ENCODE results near the gene CLDN18.

CLDN18 gene

DNA sequence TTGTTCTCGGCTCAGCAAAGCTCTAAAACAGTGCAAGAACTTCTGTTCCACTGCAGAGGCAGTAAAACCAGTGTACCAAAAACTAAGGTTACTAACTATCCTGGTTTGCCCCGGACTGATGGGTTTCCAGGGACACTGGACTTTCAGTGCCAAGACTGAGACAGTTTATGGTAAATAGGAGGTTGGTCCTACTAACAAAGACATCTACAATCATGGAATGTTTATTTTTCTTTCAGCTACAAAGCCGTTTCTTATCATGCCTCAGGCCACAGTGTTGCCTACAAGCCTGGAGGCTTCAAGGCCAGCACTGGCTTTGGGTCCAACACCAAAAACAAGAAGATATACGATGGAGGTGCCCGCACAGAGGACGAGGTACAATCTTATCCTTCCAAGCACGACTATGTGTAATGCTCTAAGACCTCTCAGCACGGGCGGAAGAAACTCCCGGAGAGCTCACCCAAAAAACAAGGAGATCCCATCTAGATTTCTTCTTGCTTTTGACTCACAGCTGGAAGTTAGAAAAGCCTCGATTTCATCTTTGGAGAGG lies 20.8 kb downstream of the CLDN18 start:
- no peak for DNase-seq

GRCh38 chr3:138031536-138031935 lies 21.6 kb downstream of the CLDN18 start:
- DNase-seq: no peak

GRCh38 chr3:138032567-138032966 lies 22.6 kb downstream of the CLDN18 start:
- DNase-seq: no peak

- DNase-seq: no peak
Observed at GRCh38 chr3:138033202-138033691, 23.3 kb downstream of the CLDN18 start.

DNA sequence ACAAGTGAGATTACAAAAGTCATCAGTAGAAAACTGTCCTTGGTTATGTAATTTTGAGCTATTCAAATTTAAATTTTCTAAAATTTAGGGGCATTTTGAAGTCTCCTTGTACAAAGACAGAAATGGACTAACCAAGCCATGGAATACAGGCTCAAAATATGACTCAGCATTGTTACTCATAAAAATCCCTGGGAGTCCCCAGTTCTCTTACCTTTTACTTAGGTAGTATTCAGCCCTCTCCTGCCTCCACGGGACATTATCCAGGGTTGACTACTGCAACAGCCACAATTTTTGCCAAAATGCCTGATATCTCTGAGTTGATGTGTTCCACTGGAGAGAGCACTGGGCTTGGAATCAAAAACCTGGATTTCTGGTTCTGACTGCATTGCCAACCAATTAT lies 25.0 kb downstream of the CLDN18 start:
- DNase-seq: no peak

DNA sequence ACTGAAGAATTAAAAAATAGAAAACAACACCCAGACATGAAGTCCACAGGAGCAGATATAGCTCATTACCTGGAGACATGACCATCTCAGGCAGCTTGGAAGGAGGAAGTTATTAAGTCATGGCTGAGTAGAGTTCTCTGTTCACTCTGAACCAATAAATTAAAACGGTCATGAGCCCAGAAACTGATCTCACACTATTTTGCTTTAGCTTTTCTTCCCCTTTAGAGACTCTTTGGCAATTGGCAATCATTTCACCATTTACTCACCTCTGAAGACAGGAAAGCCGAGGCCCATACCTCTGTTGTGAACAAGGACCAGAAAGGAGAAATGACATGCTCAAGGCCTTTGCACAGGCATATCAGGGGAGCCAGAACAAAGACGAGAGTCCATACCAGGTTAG lies 26.6 kb downstream of the CLDN18 start:
- no peak for DNase-seq

GRCh38 chr3:138038725-138039462 lies 28.9 kb downstream of the CLDN18 start:
- DNase-seq: no peak

DNA sequence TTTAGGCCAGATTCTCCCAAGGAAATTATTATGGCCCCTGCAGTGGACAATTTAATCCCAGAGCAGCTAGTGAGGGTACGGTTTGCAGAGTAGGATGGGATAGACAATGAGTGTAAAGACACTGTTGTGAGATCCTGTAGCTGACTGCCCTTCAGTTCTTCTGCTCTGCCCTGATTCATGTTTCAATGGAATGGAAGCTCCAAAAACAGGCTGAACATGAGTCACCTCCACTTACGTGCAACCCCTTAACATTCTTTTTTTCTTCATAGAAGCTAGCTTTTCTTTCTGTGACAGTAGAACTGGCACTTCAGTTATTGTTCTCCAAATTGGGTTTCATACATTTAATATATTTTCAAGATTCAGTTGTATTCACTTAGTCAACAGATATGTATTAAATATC lies 32.1 kb downstream of the CLDN18 start:
- DNase-seq: peak; percentile 83

DNA sequence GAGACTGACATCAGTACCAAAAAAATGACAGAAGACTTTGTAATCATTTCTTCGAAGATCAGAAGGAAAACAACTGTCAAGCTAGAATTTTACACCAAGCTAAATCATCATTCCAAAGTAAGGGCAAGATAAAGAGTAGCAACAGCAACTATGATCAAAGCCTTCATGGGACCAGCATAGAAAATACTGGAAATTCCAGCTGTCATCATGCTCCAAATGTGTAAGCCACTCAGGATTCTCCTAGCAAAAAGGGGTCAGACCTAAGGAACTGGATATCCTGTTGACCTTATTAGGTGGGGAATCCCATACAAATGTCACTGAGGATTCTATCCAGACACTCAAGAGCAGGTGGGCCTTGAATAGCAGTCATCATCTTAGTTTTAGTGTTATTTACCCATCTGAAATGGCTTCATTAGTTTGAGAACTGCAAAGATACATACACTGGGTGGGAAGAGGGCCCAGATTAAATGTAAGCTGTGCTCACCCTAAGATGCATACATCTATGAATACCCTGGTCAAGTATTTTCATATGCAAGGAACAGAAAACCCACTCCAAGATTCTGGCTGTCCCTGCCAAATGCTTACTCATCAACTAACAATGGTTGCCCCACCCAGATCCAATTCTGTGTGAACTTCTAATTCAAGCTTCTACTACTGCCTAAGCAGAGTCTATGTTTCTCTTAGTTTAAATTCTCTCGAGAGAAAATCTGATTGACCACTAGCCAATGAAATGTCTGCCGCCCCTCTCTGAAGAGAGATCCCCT lies 33.5 kb downstream of the CLDN18 start:
- peak; percentile 92 for DNase-seq

- no peak for DNase-seq
Observed at GRCh38 chr3:138046085-138046484, 36.1 kb downstream of the CLDN18 start.

DNA sequence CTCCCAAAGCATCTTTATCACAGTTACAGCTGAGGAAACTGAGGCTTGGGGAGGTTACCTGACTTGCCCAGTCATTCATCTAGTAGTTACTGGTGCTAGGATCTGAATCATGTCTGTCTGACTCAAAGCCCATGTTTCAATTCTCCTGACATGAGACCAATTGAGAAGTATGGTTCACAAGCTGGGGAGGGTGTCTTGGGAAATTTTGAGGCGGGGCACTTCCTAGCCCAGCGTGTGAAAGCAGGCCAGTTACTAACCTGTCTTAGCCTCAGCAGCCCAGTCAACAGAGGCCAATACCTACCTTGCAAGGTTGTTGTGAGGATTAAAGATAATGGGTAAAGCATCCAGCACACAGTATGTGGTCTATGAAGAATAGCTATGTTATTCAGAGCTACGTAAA lies 37.0 kb downstream of the CLDN18 start:
- DNase-seq: no peak

- no peak for DNase-seq
Observed at GRCh38 chr3:138047596-138048158, 37.7 kb downstream of the CLDN18 start.

DNA sequence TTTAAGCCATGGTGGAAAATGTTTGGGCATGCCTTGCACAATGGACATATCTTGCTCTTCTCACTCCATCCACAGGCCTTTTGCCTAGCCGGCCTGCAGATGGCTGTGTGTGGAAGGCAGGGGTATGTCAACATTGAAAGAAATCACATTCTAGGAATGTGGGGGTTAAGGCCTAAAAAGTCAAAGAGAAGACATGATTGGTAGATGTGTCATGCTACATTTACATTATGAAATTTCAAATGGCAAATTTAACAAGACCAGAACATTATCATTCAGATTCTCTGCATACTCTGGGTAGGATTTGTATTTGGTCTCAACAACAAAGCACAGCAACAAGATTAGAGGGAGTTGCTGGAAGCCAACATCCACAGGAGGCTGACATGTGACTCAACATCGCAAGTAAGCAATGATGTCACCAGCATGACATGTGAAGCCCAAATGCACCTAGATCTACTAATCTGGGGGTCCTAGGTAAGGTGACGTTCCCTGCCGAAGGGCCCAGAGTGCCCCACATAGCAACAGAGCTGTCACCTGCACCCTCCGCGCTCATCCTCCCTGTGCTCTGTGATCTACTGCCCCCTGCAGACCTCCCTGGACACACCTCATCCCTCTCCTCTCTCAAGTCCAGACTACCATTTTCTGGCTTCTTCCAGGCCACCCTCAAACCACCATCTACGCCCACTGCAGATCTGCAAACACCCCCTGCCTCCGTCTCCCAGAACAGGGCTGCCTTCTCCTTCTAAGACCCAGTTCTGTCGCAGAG lies 39.4 kb downstream of the CLDN18 start:
- DNase-seq: peak; percentile 71

DNA sequence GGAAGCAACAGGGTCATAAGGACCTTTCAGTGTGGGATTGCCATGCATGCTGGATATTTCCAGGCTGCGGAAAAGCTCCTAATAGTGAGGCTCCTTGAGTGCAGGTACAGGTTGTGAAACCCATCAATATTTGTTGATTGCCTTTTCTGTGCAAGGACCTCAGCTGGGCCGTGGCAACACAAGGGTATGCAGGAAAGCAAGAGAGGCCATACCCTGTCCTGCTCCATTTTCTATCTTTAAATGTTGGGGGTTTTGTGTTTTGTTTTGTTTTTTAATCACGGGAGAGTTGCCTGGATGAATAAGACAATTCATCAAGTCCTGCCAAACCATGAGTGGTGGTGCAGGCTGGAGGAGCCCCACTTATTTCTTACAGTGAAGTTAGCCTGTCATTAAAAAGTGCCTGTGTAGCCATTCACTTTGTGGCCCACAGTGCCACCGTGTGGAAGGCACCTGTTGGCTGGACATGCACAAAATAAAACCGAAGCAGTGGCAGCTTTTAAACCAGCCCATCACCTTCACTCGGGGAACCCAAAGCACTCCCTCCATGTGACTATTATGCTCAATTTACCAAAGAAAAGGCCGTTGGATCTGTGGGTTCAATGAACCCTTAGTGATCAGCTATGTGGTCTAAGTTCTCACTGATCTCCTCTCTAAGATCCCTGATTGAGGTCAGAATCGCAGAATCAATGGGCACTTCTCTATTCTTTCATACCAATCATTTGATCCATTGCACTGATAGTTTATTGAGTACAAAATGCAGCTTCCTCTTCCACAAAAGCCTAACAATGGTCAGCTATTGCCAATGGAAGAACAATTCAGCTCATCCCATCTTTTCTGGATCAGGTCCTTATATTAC lies 42.2 kb downstream of the CLDN18 start:
- DNase-seq: peak; percentile 43

DNA sequence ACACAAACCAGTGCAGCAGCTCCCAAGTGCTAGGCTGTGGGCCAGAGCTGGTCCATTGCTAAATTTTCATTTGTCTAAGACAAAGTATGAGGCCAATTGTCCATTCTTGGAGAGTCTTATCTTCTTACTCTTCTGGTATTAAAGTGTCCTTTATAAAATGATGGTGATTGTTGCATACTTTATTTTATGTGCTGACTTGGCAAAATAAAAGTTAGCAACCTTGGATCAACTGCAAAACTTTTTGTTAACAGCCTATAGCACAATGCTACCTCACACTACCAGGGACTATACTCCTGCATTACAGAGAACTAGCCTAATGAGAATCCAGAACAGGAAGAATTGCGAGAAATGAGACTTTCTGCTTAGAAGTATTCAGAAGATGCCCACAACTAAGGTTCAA lies 44.1 kb downstream of the CLDN18 start:
- DNase-seq: no peak

- DNase-seq: no peak
Observed at GRCh38 chr3:138057384-138057783, 47.4 kb downstream of the CLDN18 start.

DNA sequence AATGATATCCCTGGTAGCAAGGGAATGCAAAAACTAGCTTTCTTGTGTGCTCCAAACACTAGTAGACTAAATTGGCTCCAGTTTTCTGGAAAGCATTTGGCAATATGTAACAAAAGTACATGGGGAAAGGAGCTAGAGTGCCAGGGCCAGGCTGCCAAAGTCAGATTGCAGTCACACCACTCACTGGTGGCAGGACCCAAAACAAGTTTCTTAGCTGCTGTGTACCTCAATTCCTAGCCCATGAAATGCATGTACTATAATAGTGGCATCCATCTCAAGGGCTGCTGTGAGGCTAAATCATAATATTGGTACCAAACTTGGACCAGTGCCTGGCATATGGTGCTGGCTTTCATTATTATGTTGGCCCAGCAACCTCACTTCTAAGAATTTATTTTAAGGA lies 49.3 kb downstream of the CLDN18 start:
- no peak for DNase-seq

- no peak for DNase-seq
Observed at GRCh38 chr3:138060792-138061191, 50.8 kb downstream of the CLDN18 start.

DNA sequence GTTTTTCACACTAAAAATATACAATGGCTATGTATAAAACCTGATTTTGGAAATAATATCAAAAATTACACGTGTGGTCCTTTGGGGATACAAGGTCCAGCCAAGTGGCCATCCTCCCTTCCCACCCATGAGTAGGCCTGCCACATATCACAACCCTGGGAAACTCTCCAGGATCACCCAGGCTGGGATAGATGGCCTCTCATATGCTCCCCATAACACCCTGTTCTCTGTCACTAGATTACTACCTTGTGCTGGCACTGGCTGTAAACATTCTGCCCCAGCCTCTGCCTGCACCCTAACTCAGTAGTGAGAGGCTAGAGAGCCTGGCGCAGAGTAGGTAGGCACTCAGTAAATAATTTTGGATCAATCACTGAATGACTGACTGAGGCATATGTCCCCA lies 52.1 kb downstream of the CLDN18 start:
- DNase-seq: no peak

- peak; percentile 57 for DNase-seq
Observed at GRCh38 chr3:138062626-138063025, 52.7 kb downstream of the CLDN18 start.

DNA sequence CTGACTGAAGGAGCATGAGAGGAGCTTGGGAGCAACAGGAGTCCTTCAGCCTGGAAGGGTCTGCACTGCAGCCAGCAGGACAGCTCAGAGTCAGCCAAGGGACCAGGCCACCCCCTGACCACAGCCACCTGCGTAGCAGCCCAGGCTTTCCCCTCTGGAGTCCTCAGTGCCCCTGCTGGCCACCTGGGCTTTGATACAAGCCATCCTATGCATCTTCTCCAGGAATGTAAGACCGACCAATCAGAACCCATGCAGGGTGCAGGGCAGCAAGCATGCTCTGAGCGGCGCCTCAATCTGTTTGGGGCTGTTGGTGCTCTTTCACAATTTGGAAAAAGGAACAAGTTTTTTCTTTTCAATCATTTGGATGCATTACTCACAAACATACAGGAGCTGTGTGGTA lies 53.5 kb downstream of the CLDN18 start:
- no peak for DNase-seq

GRCh38 chr3:138065949-138066348 lies 56.0 kb downstream of the CLDN18 start:
- DNase-seq: no peak

All from fibroblast of skin of right biceps (primary cell).